ENCODE measurements around the gene ATG14.

The ATG14 gene

GRCh38 chr14:55366271-55366670 is 45.4 kb downstream of the ATG14 start:
- DNase-seq (ENCODE audit: low read depth): no peak
- TF ChIP-seq MAX (IDR thresholded peaks at IDR 0.05; ENCODE audit: low read depth, low read length) (no peak), MYC (IDR thresholded peaks at IDR 0.05; ENCODE audit: low read depth, low read length) (no peak), POLR2A (IDR thresholded peaks at IDR 0.05; ENCODE audit: extremely low read depth, insufficient read length) (no peak), CTCF (IDR thresholded peaks at IDR 0.05; ENCODE audit: low read depth, low read length) (no peak)
- H3K4me3 ChIP-seq (ENCODE audit: low read depth, low read length): no peak overlapping the region

GRCh38 chr14:55361190-55361589 is 50.4 kb downstream of the ATG14 start:
- TF ChIP-seq MAX (IDR thresholded peaks at IDR 0.05; ENCODE audit: low read depth, low read length) (no peak), MYC (IDR thresholded peaks at IDR 0.05; ENCODE audit: low read depth, low read length) (no peak), POLR2A (IDR thresholded peaks at IDR 0.05; ENCODE audit: extremely low read depth, insufficient read length) (no peak), CTCF (IDR thresholded peaks at IDR 0.05; ENCODE audit: low read depth, low read length) (no peak)
- no peak overlapping the region for H3K4me3 ChIP-seq (ENCODE audit: low read depth, low read length)
- no peak for DNase-seq (ENCODE audit: low read depth)

- H3K4me3 ChIP-seq (ENCODE audit: low read depth, low read length): no peak overlapping the region
- no peak for DNase-seq (ENCODE audit: low read depth)
- TF ChIP-seq CTCF (IDR thresholded peaks at IDR 0.05; ENCODE audit: low read depth, low read length) (no peak), MYC (IDR thresholded peaks at IDR 0.05; ENCODE audit: low read depth, low read length) (no peak), POLR2A (IDR thresholded peaks at IDR 0.05; ENCODE audit: extremely low read depth, insufficient read length) (no peak), MAX (IDR thresholded peaks at IDR 0.05; ENCODE audit: low read depth, low read length) (no peak)
Observed at GRCh38 chr14:55359307-55359706, 52.3 kb downstream of the ATG14 start.

- H3K4me3 ChIP-seq (ENCODE audit: low read depth, low read length): no peak overlapping the region
- TF ChIP-seq MAX (IDR thresholded peaks at IDR 0.05; ENCODE audit: low read depth, low read length) (no peak), MYC (IDR thresholded peaks at IDR 0.05; ENCODE audit: low read depth, low read length) (no peak), CTCF (IDR thresholded peaks at IDR 0.05; ENCODE audit: low read depth, low read length) (no peak), POLR2A (IDR thresholded peaks at IDR 0.05; ENCODE audit: extremely low read depth, insufficient read length) (no peak)
- DNase-seq (ENCODE audit: low read depth): peak; percentile 66
Observed at GRCh38 chr14:55356913-55357312, 54.7 kb downstream of the ATG14 start.

GRCh38 chr14:55355922-55356321 is 55.7 kb downstream of the ATG14 start:
- H3K4me3 ChIP-seq (ENCODE audit: low read depth, low read length): no peak overlapping the region
- DNase-seq (ENCODE audit: low read depth): no peak
- TF ChIP-seq POLR2A (IDR thresholded peaks at IDR 0.05; ENCODE audit: extremely low read depth, insufficient read length) (no peak), MYC (IDR thresholded peaks at IDR 0.05; ENCODE audit: low read depth, low read length) (no peak), CTCF (IDR thresholded peaks at IDR 0.05; ENCODE audit: low read depth, low read length) (no peak), MAX (IDR thresholded peaks at IDR 0.05; ENCODE audit: low read depth, low read length) (no peak)

- DNase-seq (ENCODE audit: low read depth): peak; percentile 61
Observed at GRCh38 chr14:55354500-55354899, 57.1 kb downstream of the ATG14 start.

More at GRCh38 chr14:55354500-55354899, 57.1 kb downstream of the ATG14 start:
- no peak overlapping the region for H3K4me3 ChIP-seq (ENCODE audit: low read depth, low read length)
- TF ChIP-seq POLR2A (IDR thresholded peaks at IDR 0.05; ENCODE audit: extremely low read depth, insufficient read length) (no peak), MAX (IDR thresholded peaks at IDR 0.05; ENCODE audit: low read depth, low read length) (0 out of 2 replicates have a peak, but pooled peaks have one; percentile 10), CTCF (IDR thresholded peaks at IDR 0.05; ENCODE audit: low read depth, low read length) (peak; percentile 67), MYC (IDR thresholded peaks at IDR 0.05; ENCODE audit: low read depth, low read length) (no peak)

All from NB4 (cell line).